Body of pancreas (tissue), 4 donors: Measurements from ENCODE around the gene THY1.

Source experiments
- POLR2A ChIP-seq, 3 donors: fragments of 450-650 bp; IDR thresholded peaks; one replicate each; pipeline ENCODE4 v1.6.1; 2016; ENCODE audit warnings: antibody characterized with exemption in 3 of 3, mild to moderate bottlenecking in 2 of 3
- TF ChIP-seq, protein P1 (sequence below), 7 experiments: fragments of 450-650 bp in 4 of 7; fragments of 200-600 bp in 3 of 7; sonication (generic) in 3 of 7; IDR thresholded peaks; one replicate each; pipeline ENCODE4 v1.5.1; 2016 to 2019; ENCODE audit warnings: antibody characterized with exemption in 7 of 7

GRCh38 chr11:119376197-119376847 is 46.6 kb downstream of the THY1 start:
- peak in 2 of 3 donors; percentile 63 to 67 for TF ChIP-seq POLR2A (IDR thresholded peaks at IDR 0.05)
- TF ChIP-seq, protein P1, sequence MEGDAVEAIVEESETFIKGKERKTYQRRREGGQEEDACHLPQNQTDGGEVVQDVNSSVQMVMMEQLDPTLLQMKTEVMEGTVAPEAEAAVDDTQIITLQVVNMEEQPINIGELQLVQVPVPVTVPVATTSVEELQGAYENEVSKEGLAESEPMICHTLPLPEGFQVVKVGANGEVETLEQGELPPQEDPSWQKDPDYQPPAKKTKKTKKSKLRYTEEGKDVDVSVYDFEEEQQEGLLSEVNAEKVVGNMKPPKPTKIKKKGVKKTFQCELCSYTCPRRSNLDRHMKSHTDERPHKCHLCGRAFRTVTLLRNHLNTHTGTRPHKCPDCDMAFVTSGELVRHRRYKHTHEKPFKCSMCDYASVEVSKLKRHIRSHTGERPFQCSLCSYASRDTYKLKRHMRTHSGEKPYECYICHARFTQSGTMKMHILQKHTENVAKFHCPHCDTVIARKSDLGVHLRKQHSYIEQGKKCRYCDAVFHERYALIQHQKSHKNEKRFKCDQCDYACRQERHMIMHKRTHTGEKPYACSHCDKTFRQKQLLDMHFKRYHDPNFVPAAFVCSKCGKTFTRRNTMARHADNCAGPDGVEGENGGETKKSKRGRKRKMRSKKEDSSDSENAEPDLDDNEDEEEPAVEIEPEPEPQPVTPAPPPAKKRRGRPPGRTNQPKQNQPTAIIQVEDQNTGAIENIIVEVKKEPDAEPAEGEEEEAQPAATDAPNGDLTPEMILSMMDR (IDR thresholded peaks at IDR 0.05) = no peak
